ENCODE data around the gene HRAS. TPM values are rescaled to one million over a fixed set of nuclear protein-coding genes. Genes with fewer than 3 reads are reported as not detected.

Gene HRAS
- total RNA-seq, 2 experiments from 2014 or later, result 46.0 to 48.7 TPM

DNA sequence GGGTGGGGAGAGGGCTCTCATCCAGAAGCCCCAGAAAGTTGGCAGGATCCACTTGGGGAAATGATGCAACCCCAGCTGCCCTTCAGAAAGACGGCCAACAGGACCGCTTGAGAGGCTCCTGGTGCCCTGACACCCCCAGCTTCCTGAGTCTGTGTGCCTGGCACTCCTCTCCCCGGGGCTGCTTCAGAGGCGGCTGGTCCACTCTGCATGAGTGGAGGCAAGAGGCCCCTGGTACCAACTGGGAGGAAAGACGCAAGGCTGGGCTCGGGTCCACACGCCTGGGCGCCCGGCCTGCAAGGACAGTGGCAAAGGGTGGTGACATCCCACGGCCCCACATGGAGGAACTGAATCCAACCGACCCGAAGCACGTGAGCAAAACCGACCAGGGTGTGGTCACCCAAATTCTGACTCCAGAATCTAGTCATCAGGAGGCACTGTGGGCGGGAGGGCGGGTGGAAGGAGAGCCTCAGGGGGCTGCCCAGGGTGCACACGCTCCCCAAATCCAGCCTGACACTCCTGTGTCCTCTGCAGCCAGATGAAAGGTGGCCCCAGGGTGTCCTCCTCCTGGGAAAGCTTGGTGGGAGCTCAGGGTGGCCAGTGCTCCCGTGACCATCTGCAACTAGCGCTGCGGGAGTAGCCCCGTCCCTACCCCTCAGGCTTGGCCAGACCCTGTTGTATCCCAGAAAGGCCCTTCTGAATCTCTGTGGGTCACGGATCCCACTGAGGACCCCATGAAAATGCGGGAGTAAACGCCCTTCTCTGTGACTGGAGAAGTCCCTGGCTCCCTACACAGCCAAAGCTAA, 32.0 kb downstream of the HRAS start:
- H3K4me1 Mint-ChIP-seq, result peaks cover 22% of the 10 kb centered on the region
- H3K27ac Mint-ChIP-seq, result no peak overlapping the region
- no peaks in the 10 kb centered on the region for H3K27me3 Mint-ChIP-seq
- no peaks in the 10 kb centered on the region for H3K9me3 Mint-ChIP-seq
- H3K4me3 Mint-ChIP-seq, result peak overlapping the region; percentile 14
- peaks cover 17% of the 10 kb centered on the region for H3K36me3 Mint-ChIP-seq
- no peak for DNase-seq

DNA sequence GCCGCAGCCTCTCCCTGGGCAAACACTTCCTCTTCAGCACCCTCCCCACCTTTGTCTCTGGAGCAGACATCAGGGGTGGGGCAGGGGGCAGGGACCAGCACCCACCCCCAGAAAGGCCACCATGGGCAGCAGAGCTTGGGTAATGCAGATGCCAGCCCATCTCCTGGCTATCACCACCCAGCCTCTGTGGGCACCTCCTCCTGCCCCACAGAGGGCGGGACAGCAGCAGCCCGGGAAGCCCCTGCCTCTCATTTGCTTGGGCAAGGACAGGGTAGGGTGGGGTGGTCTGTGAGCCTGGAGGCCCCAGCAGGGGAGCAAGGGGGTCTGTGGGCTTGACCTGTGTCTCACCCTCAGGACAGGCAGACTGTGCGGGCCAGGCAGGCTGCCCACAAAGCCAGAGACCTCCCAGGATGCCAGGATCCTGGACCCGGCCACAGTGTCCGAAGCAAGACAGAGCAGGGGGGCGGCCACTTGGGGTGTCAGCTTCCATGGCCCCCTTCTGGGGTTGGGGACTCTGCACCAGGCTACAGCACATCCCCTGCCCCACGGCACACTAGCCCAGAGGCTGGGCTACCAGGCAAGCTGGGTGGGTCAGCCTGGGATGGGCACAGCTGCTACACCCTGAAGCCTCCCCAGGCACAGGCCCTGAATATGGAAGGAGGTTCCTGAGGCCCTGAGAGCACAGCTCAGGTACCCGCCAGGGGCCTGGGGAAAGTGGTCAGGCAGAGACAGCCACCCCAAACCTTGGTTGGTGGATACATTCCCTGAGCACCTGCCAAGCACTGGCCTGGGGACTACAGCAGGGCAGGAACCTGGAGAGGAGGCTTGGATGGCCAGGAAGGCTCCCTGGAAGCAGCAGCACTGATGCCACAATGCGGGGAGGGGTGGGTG, 32.8 kb downstream of the HRAS start:
- no peak overlapping the region for H3K27ac Mint-ChIP-seq
- no peak for DNase-seq
- H3K9me3 Mint-ChIP-seq, result no peaks in the 10 kb centered on the region
- no peak overlapping the region for H3K4me3 Mint-ChIP-seq
- no peaks in the 10 kb centered on the region for H3K27me3 Mint-ChIP-seq
- H3K36me3 Mint-ChIP-seq, result peaks cover 20% of the 10 kb centered on the region
- peaks cover 18% of the 10 kb centered on the region for H3K4me1 Mint-ChIP-seq

DNA sequence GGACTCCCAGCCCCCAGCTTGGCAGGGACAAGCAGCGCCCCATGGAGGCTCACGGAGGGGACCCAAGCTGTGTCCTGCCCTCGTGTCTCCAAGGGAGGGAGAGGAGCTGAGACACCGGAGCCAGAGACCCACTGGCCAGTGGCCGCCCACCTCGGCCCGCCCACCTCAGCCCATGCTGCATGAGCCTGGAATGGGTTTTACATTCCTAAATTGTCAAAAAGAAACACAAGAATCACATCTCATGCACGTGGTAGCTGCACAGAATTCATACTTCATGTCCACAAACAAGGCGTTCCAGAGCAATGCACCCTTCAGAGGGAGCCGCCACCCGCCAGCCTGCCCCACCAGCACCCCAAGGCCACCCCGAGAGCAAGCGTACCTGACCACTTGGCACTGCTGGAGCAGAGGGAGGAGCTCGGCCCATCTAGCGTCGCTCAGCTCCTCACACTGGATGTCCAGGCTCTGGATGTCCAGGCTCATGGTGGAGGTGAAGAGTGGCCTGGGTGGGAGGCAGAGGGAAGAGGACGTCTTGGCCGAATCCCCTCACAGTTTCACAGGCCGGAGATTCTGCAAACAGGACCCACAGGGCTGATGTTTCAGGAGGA, 33.6 kb downstream of the HRAS start:
- Mint-ChIP-seq H3K4me1 (peaks cover 22% of the 10 kb centered on the region), H3K27ac (peak overlapping the region; percentile 56), H3K9me3 (no peaks in the 10 kb centered on the region), H3K27me3 (no peaks in the 10 kb centered on the region), H3K4me3 (no peak overlapping the region), H3K36me3 (peaks cover 27% of the 10 kb centered on the region)
- DNase-seq, result no peak

DNA sequence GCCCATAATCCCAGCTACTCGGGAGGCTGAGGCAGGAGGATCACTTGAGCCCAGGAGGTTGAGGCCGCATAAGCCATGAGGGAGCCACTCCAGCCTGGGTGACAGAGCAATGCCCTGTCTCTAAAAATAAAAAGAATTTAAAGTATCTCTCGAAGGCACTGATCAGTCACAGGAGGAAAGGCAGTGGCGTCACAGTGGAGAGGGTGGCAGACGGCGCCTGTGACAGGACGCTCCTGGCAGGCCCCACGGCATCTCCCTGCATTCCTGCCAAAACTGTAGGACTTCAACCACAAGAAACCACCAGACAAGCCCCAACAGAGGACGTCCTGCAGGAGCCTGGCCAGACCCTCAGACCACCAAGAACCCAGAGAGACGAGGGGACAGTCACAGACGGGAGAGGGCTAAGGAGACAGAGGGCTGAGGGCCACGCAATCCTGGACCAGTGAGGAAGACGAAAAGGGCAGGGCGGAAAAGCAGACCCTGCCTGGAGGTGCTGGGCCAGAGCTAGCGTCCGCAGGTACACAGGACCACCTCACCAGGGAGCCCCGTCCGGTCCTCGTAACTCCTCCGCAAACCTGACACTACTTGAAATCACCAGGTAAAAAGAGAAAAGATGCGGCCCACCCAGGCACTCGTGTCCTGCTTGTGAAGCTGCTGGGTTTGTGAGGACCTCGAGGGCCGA, 34.2 kb downstream of the HRAS start:
- Mint-ChIP-seq H3K4me1 (peaks cover 20% of the 10 kb centered on the region), H3K27me3 (no peaks in the 10 kb centered on the region), H3K36me3 (peaks cover 28% of the 10 kb centered on the region), H3K9me3 (no peaks in the 10 kb centered on the region), H3K4me3 (no peak overlapping the region), H3K27ac (no peak overlapping the region)
- DNase-seq, result no peak

DNA sequence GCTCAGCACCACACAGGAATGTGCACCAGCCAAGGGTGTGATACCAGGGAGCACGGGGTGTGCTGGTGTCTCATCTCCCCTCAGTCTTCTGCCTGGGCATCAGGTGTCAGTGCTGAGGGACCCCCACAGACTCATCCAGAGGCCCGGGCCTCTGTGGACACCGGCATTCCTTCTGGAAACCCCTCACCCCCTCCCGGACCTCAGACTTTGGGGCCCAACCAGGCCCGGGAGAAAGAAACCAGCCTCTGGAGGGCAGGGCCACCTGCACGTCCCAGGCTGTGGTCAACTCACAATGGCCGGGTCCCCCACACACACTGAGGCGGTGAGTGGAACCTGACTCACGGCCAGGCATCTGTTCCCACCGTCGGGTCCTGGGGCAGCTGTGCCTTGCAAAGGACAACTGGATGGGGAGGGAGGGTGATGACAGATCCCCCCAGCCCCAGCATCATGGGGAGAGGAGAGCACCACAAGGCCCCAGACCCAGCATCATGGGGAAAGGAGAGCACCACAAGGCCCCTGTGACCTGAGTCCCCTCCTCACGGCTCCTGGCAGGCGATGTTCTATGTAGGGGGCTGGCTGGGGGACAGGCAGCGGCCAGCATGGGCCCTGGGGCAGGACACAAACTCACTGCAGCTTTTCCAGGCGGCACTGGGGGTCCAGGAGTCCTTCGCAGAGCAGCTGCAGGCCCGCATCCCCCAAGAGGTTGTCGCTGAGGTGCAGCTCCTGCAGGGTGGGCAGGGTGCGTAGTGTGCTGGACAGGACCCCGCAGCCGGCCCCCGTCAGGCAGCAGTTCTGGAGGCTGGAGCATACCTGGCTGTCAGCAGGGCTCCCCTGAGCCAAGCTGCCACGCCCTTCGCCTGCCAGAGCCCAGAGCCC, 35.9 kb downstream of the HRAS start:
- Mint-ChIP-seq H3K27ac (no peak overlapping the region), H3K4me3 (no peak overlapping the region), H3K36me3 (peaks cover 22% of the 10 kb centered on the region), H3K27me3 (no peaks in the 10 kb centered on the region), H3K4me1 (peaks cover 8% of the 10 kb centered on the region), H3K9me3 (no peaks in the 10 kb centered on the region)
- no peak for DNase-seq

DNA sequence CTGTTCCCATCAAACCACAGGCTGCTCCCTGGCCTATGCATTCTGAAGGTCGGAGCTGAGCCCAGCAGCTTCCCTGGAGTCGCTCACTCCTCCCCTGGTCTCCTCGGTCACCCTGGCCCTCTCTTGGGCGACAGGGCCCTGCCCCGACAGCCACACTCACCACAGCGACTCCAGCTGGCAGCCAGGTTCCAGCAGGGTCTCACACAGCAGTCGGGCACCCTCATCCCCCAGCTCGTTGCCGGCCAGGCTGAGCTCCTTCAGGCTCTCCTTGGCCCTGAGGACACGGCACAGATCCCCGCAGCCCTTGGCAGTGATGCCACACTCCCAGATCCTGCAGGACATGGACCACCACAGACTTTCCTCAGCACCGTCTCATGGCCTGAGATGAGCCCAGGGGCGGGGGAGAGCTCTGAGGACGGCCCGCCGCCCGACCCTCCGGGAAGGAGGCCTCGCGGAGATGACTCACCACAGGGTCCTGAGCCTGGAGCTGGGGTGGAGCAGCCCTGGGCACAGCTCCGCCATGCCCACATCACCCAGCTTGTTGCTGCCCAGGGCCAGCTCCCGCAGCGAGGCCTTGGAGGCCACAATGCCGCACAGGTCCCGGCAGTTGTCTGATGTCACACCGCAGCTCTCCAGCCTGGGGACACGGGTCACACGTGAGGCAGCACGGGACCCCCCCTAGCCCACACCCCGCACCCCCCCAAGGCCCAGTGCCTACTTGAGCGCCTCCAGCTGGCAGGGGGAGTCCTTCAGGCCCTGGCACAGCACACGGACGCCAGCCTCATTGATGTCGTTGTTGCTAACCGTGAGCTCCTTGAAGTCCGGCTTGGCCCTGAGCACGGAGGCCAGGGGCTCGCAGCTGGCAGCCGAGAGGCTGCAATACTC, 36.8 kb downstream of the HRAS start:
- DNase-seq, result no peak
- Mint-ChIP-seq H3K9me3 (no peaks in the 10 kb centered on the region), H3K27me3 (no peaks in the 10 kb centered on the region), H3K36me3 (peaks cover 24% of the 10 kb centered on the region), H3K4me1 (peaks cover 8% of the 10 kb centered on the region), H3K27ac (no peak overlapping the region), H3K4me3 (no peak overlapping the region)

DNA sequence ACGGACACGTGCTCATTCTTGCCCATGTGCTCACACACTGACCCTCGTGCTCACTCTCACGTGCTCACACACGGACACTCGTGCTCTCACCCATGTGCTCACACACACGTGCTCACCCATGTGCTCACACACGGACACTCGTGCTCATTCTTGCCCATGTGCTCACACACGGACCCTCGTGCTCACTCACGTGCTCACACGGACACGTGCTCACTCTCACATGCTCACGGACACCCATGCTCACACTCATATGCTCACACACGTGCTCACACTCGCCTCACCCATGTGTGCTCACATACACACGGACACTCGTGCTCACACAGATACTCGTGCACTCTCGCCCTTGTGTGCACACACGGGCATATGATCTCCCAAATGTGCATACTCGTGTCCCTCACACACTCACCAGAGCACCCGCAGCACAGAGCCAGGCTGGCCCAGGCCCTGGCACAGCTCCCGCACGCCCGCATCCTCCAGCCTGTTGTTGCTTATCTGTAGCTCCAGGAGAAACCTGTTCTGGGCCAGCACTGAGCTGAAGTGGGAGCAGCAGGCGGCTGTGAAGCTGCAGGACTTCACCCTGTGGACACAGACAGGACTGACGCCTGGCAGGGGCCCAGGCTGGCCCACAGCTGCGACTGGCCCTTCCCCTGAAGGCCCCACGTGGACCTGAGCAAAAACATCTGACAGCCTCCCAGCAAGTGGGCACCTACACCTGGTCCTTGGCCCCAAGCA, 37.6 kb downstream of the HRAS start:
- Mint-ChIP-seq H3K4me3 (no peak overlapping the region), H3K9me3 (no peaks in the 10 kb centered on the region), H3K27me3 (no peaks in the 10 kb centered on the region), H3K36me3 (peaks cover 24% of the 10 kb centered on the region), H3K27ac (peak overlapping the region; percentile 69), H3K4me1 (peaks cover 6% of the 10 kb centered on the region)
- no peak for DNase-seq

DNA sequence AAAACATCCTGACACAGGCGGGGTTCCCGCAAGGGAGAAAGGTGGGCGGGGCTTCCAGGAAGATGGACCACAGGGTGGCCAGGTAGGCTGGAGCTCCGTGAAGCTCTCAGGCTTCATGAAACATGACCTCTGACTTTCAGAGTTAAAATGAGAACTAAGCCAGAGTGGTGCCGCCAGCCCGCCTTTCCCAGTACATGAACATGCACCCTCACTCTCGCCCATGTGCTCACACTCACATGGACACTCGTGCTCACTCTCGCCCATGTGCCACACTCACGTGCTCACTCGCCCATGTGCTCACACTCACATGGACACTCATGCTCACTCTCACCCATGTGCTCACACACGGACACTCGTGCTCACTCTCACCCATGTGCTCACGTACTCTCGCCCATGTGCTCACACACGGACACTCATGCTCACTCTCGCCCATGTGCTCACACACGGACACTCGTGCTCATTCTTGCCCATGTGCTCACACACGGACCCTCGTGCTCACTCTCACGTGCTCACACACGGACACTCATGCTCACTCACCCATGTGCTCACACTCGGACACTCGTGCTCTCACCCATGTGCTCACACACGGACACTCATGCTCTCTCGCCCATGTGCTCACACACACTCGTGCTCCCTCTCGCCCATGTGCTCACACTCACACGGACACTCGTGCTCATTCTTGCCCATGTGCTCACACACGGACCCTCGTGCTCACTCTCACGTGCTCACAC, 38.4 kb downstream of the HRAS start:
- no peaks in the 10 kb centered on the region for H3K27me3 Mint-ChIP-seq
- peak overlapping the region; percentile 69 for H3K27ac Mint-ChIP-seq
- H3K9me3 Mint-ChIP-seq, result no peaks in the 10 kb centered on the region
- H3K36me3 Mint-ChIP-seq, result peaks cover 24% of the 10 kb centered on the region
- peaks cover 6% of the 10 kb centered on the region for H3K4me1 Mint-ChIP-seq
- H3K4me3 Mint-ChIP-seq, result no peak overlapping the region
- DNase-seq, result no peak

DNA sequence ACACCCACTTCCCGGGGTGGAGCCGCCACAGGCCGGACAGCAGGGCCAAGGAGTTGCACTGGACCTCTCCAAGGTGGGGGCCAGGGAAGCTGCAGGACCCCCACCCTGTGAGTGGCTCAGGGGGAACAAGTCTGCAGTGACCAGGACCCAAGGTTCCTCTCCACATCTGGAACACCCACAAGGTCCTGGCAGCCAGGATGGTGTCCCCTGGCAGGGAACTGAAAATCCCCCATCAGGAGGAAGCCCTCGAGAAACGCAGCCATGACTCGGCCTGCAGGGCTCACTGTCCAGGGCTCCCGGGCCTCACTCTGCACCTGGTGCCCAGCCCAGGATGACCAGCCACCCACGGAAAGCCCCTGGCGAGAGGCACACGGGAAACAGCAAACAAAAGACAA, 39.8 kb downstream of the HRAS start:
- no peaks in the 10 kb centered on the region for H3K9me3 Mint-ChIP-seq
- peaks cover 25% of the 10 kb centered on the region for H3K36me3 Mint-ChIP-seq
- H3K4me1 Mint-ChIP-seq, result peaks cover 6% of the 10 kb centered on the region
- H3K4me3 Mint-ChIP-seq, result no peak overlapping the region
- H3K27me3 Mint-ChIP-seq, result no peaks in the 10 kb centered on the region
- peak overlapping the region; percentile 16 for H3K27ac Mint-ChIP-seq
- DNase-seq, result no peak

DNA sequence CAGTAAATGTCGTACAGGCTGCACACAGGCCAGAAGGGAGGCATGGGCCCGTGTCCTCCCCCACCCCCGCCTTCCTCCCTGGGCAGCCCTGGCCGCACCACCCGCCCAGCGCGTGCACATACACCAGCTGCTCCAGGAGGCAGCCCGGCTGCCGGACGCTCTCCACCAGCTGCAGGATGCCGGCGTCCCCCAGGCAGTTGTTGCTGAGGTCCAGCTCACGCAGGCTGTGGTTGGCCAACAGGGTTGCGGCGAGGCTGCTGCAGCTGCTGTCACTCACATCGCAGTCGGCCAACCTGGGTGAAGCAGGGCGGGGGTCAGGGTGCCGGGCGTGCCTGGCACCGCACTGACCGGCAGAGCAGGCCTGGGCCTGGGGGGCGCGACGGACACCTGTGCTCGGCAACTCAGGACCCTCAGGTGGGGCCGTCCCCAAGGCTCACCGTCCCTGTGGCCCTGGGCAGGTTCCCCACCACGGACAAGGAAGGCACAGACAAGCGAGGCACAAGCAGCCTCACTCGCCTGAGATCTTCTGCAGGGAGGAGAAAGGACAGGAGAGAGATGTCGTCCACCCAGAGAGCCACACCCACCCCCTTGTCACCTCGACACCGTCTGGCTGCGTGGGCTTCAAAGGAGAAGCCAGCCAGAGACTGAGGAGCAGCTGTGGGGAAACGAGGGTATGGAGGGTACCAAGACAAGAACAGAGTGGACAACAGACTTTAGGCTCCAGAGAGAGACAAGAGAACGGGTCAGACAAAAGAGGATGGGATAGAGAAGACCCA, 40.4 kb downstream of the HRAS start:
- H3K36me3 Mint-ChIP-seq, result peaks cover 25% of the 10 kb centered on the region
- no peaks in the 10 kb centered on the region for H3K9me3 Mint-ChIP-seq
- no peak for DNase-seq
- H3K4me1 Mint-ChIP-seq, result peaks cover 6% of the 10 kb centered on the region
- H3K27me3 Mint-ChIP-seq, result no peaks in the 10 kb centered on the region
- no peak overlapping the region for H3K27ac Mint-ChIP-seq
- H3K4me3 Mint-ChIP-seq, result no peak overlapping the region

DNA sequence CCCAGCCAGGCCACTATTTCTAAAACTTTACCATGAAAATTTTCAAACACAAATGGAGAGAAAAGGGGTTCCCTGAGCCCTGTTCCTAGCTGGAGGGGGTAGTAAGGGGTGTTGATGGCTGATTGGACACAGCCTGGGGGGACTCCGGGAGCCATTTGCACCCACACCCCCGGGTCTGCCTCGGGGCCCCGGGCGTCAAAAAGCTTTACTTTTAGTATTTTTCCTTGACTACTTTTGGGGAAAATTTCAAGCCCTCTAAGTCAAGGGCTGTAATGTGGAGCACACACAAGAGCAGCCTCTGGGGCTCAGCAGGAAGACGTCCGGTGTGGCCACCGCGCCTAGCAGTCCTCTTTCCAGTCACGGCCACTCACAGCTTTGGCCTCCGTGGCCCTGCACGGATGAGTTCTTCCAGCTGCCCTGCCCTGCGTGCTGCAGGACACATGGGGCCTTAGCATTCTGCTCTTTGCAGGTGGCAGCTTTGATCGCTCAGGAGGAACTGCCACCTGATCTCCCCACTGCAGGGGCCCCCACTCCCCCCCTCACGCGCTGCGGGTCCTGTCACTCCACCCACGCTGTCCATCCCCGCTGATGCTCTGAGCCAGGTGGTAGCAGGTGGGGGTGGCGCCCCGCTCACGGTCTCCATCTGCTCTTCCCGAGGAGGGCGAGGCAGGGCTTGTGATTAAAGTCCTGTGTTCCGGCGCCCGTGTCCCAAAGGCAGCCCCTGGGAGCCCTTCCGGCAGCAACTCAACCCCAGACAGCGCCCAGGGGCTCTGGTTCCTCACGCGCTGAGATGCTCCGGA, 42.7 kb downstream of the HRAS start:
- no peak for DNase-seq
- Mint-ChIP-seq H3K9me3 (no peaks in the 10 kb centered on the region), H3K36me3 (peaks cover 16% of the 10 kb centered on the region), H3K27me3 (no peaks in the 10 kb centered on the region), H3K4me3 (no peak overlapping the region), H3K4me1 (peaks cover 6% of the 10 kb centered on the region), H3K27ac (no peak overlapping the region)

Measured in activated naive CD8-positive, alpha-beta T cell treated with anti-CD3 and anti-CD28 coated beads for 36 hours (primary cell).